Heart left ventricle (tissue), 13 donors: Measurements from ENCODE around the gene PRTG.

Experiments
- CTCF ChIP-seq, 12 donors: fragments of 200-600 bp; sonication (generic) in 4 of 12; IDR thresholded peaks; one replicate each; pipeline versions ENCODE4 v1.5.0 to v1.8.0; 2018 to 2022; ENCODE audit warnings: antibody characterized with exemption in 12 of 12, mild to moderate bottlenecking in 5 of 12
- POLR2A ChIP-seq, 2 donors: fragments of 450-650 bp; IDR thresholded peaks; one replicate each; pipeline ENCODE4 v1.6.1; 2017; ENCODE audit warnings: antibody characterized with exemption in 2 of 2, mild to moderate bottlenecking in 2 of 2, moderate library complexity in 2 of 2
- donor health status: ischemic (EF 13 %, LVEDD 7.1; RV severe dilation, severe dysfunction).
- donor health status: DM: no; HTN: yes; CAD: no.
- donor health status: DM: no; HTN: no; CAD: no.
- donor health status: ischemic (EF 25% LVEDD 6.9; RV normal size, moderate dysfunction).
- donor health status: ischemic (EF 25% LVEDD 5.7; RV mildly dilated, moderate dysfunction).
- donor health status: ischemic (EF 35%, LVEDD 5.7; RV mildly dilated, moderate dysfunction).
- donor health status: nonischemic (EF 11% LVEDD 7.7; RV severe dilation, severe dysfunction).
- donor health status: DM: yes; HTN: yes; CAD: no.
- donor health status: PGD.
- donor health status: ischemic (EF 29% LVEDD 5.4; RV normal size, mild dysfunction).
- donor health status: nonischemic (EF 23%, LVEDD 6.1; RV moderate dilation, normal function).

- no peak for TF ChIP-seq CTCF (IDR thresholded peaks at IDR 0.05)
- no peak for TF ChIP-seq POLR2A (IDR thresholded peaks at IDR 0.05)
Measured at GRCh38 chr15:55590788-55591187, 152.2 kb downstream of the PRTG start.
